Activated naive CD8-positive, alpha-beta T cell (primary cell): ENCODE measurements around the gene WDR46.
"Not testable (repeated sequence)": the region's sequence is repeated elsewhere in the genome, so short reads cannot be mapped to it uniquely, and the experiment has no call there.

Experiments
- H3K27ac Mint-ChIP-seq: one replicate; pipeline ENCODE4 v1.8.0; 2021; ENCODE audit warnings: mixed read lengths
- H3K27me3 Mint-ChIP-seq: one replicate; pipeline ENCODE4 v1.8.0; 2021; ENCODE audit warnings: mixed read lengths
- H3K36me3 Mint-ChIP-seq: one replicate; pipeline ENCODE4 v1.8.0; 2021; ENCODE audit warnings: mixed read lengths
- H3K4me1 Mint-ChIP-seq: one replicate; pipeline ENCODE4 v1.8.0; 2021; ENCODE audit warnings: low read depth, mixed read lengths
- H3K4me3 Mint-ChIP-seq: one replicate; pipeline ENCODE4 v1.8.0; 2021; ENCODE audit warnings: mild to moderate bottlenecking, mixed read lengths
- H3K9me3 Mint-ChIP-seq: one replicate; pipeline ENCODE4 v1.8.0; 2021; ENCODE audit warnings: low read depth, mixed read lengths

The WDR46 gene

GRCh38 chr6:33280539-33280938, 8.5 kb downstream of the WDR46 start:
- peak overlapping the region; percentile 61 for H3K27ac Mint-ChIP-seq
- no peak overlapping the region for H3K4me3 Mint-ChIP-seq
- no peaks in the 10 kb centered on the region for H3K36me3 Mint-ChIP-seq
- H3K4me1 Mint-ChIP-seq = peaks cover 27% of the 10 kb centered on the region
- H3K9me3 Mint-ChIP-seq = no peaks in the 10 kb centered on the region
- no peaks in the 10 kb centered on the region for H3K27me3 Mint-ChIP-seq

GRCh38 chr6:33279971-33280511, 9.0 kb downstream of the WDR46 start:
- peaks cover 30% of the 10 kb centered on the region for H3K4me1 Mint-ChIP-seq
- no peaks in the 10 kb centered on the region for H3K36me3 Mint-ChIP-seq
- no peaks in the 10 kb centered on the region for H3K9me3 Mint-ChIP-seq
- H3K27me3 Mint-ChIP-seq = no peaks in the 10 kb centered on the region
- H3K27ac Mint-ChIP-seq = no peak overlapping the region
- no peak overlapping the region for H3K4me3 Mint-ChIP-seq

GRCh38 chr6:33279257-33279695, 9.8 kb downstream of the WDR46 start:
- H3K36me3 Mint-ChIP-seq = peaks cover 7% of the 10 kb centered on the region
- H3K4me1 Mint-ChIP-seq = peaks cover 38% of the 10 kb centered on the region
- H3K4me3 Mint-ChIP-seq = no peak overlapping the region
- no peak overlapping the region for H3K27ac Mint-ChIP-seq
- no peaks in the 10 kb centered on the region for H3K9me3 Mint-ChIP-seq
- no peaks in the 10 kb centered on the region for H3K27me3 Mint-ChIP-seq

GRCh38 chr6:33278810-33279209, 10.2 kb downstream of the WDR46 start:
- H3K36me3 Mint-ChIP-seq = peaks cover 9% of the 10 kb centered on the region
- no peak overlapping the region for H3K27ac Mint-ChIP-seq
- H3K9me3 Mint-ChIP-seq = no peaks in the 10 kb centered on the region
- no peak overlapping the region for H3K4me3 Mint-ChIP-seq
- H3K27me3 Mint-ChIP-seq = no peaks in the 10 kb centered on the region
- peaks cover 40% of the 10 kb centered on the region for H3K4me1 Mint-ChIP-seq

GRCh38 chr6:33278392-33278741, 10.7 kb downstream of the WDR46 start:
- Mint-ChIP-seq H3K4me3 (peak overlapping the region; percentile 84), H3K27me3 (no peaks in the 10 kb centered on the region), H3K4me1 (peaks cover 40% of the 10 kb centered on the region), H3K36me3 (peaks cover 13% of the 10 kb centered on the region), H3K9me3 (no peaks in the 10 kb centered on the region), H3K27ac (no peak overlapping the region)

GRCh38 chr6:33277663-33278391, 11.2 kb downstream of the WDR46 start:
- H3K4me1 Mint-ChIP-seq = peaks cover 43% of the 10 kb centered on the region
- H3K36me3 Mint-ChIP-seq = peaks cover 18% of the 10 kb centered on the region

GRCh38 chr6:33276864-33277662, 12.0 kb downstream of the WDR46 start, which contains the start of gene B3GALT4:
Gene B3GALT4, plus strand, starts transcription at chr6:33277123. Its CDS starts 297 bp downstream, at chr6:33277420.
- Mint-ChIP-seq H3K9me3 (no peaks in the 10 kb centered on the region), H3K27ac (peak within 1 kb of the TSS; percentile 88), H3K4me1 (peaks cover 43% of the 10 kb centered on the region), H3K4me3 (peak within 1 kb of the TSS; percentile 96), H3K36me3 (peaks cover 23% of the 10 kb centered on the region), H3K27me3 (no peaks in the 10 kb centered on the region)

More at GRCh38 chr6:33277663-33278391, 11.2 kb downstream of the WDR46 start:
- Mint-ChIP-seq H3K9me3 (no peaks in the 10 kb centered on the region), H3K27ac (peak overlapping the region; percentile 84), H3K4me3 (peak overlapping the region; percentile 84), H3K27me3 (no peaks in the 10 kb centered on the region)

- Mint-ChIP-seq H3K27ac (peak overlapping the region; percentile 88), H3K4me3 (peak overlapping the region; percentile 96), H3K36me3 (peaks cover 23% of the 10 kb centered on the region), H3K27me3 (no peaks in the 10 kb centered on the region), H3K4me1 (peaks cover 43% of the 10 kb centered on the region), H3K9me3 (no peaks in the 10 kb centered on the region)
Observed at GRCh38 chr6:33276581-33276863, 12.5 kb downstream of the WDR46 start.

GRCh38 chr6:33275795-33276580, 13.1 kb downstream of the WDR46 start:
- Mint-ChIP-seq H3K36me3 (peaks cover 23% of the 10 kb centered on the region), H3K4me1 (peaks cover 45% of the 10 kb centered on the region), H3K27ac (peak overlapping the region; percentile 88), H3K4me3 (peak overlapping the region; percentile 96)
- H3K27me3 Mint-ChIP-seq, H3K9me3 Mint-ChIP-seq: not testable (repeated sequence)

GRCh38 chr6:33273924-33274902, 14.8 kb downstream of the WDR46 start:
- H3K4me1 Mint-ChIP-seq = peaks cover 55% of the 10 kb centered on the region
- H3K9me3 Mint-ChIP-seq = no peaks in the 10 kb centered on the region
- H3K27ac Mint-ChIP-seq = peak overlapping the region; percentile 99
- H3K27me3 Mint-ChIP-seq = no peaks in the 10 kb centered on the region
- peaks cover 23% of the 10 kb centered on the region for H3K36me3 Mint-ChIP-seq
- peak overlapping the region; percentile 96 for H3K4me3 Mint-ChIP-seq

- Mint-ChIP-seq H3K36me3 (peaks cover 23% of the 10 kb centered on the region), H3K27ac (peak overlapping the region; percentile 99), H3K9me3 (no peaks in the 10 kb centered on the region), H3K27me3 (no peaks in the 10 kb centered on the region), H3K4me3 (peak overlapping the region; percentile 96), H3K4me1 (peaks cover 49% of the 10 kb centered on the region)
Observed at GRCh38 chr6:33273129-33273923, 15.7 kb downstream of the WDR46 start.

- H3K9me3 Mint-ChIP-seq = no peaks in the 10 kb centered on the region
- H3K36me3 Mint-ChIP-seq = peaks cover 23% of the 10 kb centered on the region
- peak overlapping the region; percentile 99 for H3K27ac Mint-ChIP-seq
- H3K4me1 Mint-ChIP-seq = peaks cover 43% of the 10 kb centered on the region
- no peaks in the 10 kb centered on the region for H3K27me3 Mint-ChIP-seq
- H3K4me3 Mint-ChIP-seq = peak overlapping the region; percentile 96
Observed at GRCh38 chr6:33272275-33273128, 16.5 kb downstream of the WDR46 start.
